GM13976 (cell line): ENCODE data around the gene KIF16B.

Source experiments
- DNase-seq: peaks from one replicate; pipeline ENCODE4 v3.0.0; 2012; ENCODE audit warnings: low spot score
- in situ Hi-C: fragments of 300-500 bp; cut with MboI; formaldehyde crosslinking; loops from one replicate; pipeline ENCODE4 v1.12.0; 2022; ENCODE audit warnings: low sequenced_read_pairs, mixed read lengths, inconsistent platforms; ENCODE audit not compliant: unreplicated experiment
- TF ChIP-seq, protein P1 (sequence below): IDR thresholded peaks from 2 replicates; pipeline ENCODE4 v1.5.1; 2012; ENCODE audit warnings: borderline replicate concordance, mild to moderate bottlenecking; ENCODE audit not compliant: insufficient read depth; ENCODE audit errors: extremely low read depth, missing control alignments, control extremely low read depth

KIF16B gene

DNA sequence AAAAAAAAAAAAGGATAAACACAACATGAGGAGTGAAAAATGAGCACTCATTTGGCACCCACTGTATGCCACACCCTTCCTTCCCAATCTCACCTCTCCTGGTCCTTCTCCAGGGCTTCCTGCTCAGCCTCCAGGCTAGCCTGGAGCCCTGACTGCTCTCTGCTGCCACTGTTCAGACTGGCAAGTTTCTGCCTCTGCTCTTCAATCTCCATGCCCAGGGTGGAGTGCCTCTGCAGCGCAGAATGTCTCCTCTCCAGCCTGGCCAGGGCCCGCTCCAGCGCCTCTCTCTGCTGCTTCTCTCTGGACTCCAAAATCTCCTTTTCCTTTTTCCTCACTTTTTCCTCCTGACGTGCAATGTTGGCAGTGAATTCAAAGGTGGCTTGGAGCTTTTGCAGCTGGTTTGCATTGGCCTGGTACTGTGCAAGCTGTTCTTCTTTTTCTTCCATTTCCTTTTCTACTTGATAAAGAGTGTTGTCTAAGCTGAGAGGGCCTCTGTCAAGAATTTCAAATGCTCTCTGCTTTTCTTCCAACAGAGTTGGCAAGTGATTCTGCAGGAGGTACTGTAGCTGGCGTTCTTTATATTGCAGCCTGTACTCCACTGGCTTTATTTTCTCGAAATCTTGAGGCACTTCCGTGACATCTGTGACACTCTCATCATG lies 194.4 kb downstream of the KIF16B start:
- in situ Hi-C loops = no loop called here
- no peak for DNase-seq
- TF ChIP-seq, protein P1, sequence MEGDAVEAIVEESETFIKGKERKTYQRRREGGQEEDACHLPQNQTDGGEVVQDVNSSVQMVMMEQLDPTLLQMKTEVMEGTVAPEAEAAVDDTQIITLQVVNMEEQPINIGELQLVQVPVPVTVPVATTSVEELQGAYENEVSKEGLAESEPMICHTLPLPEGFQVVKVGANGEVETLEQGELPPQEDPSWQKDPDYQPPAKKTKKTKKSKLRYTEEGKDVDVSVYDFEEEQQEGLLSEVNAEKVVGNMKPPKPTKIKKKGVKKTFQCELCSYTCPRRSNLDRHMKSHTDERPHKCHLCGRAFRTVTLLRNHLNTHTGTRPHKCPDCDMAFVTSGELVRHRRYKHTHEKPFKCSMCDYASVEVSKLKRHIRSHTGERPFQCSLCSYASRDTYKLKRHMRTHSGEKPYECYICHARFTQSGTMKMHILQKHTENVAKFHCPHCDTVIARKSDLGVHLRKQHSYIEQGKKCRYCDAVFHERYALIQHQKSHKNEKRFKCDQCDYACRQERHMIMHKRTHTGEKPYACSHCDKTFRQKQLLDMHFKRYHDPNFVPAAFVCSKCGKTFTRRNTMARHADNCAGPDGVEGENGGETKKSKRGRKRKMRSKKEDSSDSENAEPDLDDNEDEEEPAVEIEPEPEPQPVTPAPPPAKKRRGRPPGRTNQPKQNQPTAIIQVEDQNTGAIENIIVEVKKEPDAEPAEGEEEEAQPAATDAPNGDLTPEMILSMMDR = no peak

- TF ChIP-seq, protein P1 = no peak
- DNase-seq = no peak
- in situ Hi-C loops = no loop called here
Measured at GRCh38 chr20:16378122-16378521, 195.1 kb downstream of the KIF16B start.

DNA sequence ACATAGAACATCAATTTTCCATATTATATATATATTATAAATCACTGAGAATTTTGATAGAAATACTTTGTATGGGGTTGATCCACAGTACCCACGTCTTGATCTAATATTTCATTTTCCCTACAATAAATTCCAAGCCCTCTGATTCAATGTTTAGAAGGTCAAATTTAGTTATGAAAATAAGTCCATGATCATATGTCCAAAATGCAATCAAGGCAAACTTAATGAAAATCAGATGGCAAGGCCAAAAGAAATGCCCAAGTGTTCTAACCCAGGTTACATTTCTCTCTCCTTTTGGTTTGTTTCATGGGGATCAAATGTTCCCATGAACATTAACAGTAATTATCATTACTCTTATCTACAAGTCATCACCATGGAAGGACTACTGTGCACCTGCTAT lies 203.8 kb downstream of the KIF16B start:
- no peak for DNase-seq
- TF ChIP-seq, protein P1 = no peak

DNA sequence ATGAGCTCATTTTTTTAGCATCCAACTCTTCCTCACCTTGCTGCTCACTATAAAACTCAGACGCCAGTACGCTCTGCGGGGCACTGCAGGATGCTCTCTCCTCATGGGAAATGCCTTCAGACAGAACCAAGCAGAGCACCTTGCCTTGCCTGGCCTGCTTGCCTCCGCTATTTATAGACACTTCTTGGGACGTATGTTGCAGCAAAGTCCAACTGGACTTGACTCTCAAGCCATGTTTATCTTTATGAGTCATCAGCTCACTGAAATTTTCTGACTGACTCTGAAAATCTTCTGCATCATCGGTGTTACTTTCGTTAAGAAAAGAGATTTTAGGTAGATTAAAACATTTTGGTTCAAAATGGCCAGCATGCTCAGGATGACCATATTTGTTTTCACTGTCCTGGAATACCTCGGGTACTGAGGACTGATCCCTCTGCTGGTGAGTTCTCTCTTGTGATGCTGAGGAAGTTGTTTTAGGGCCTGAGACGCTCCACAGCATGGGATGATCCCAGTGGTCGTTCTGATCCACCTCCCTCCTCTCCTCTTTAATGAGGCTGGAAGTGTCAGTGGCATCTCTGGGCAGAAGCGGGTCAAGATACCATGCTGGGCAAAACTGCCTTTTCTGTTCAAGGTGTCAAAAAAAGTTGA lies 204.5 kb downstream of the KIF16B start:
- TF ChIP-seq, protein P1 = no peak
- in situ Hi-C loops = no loop called here
- no peak for DNase-seq

More for the DNA sequence above, 203.8 kb downstream of the KIF16B start:
- in situ Hi-C loops = no loop called here

DNA sequence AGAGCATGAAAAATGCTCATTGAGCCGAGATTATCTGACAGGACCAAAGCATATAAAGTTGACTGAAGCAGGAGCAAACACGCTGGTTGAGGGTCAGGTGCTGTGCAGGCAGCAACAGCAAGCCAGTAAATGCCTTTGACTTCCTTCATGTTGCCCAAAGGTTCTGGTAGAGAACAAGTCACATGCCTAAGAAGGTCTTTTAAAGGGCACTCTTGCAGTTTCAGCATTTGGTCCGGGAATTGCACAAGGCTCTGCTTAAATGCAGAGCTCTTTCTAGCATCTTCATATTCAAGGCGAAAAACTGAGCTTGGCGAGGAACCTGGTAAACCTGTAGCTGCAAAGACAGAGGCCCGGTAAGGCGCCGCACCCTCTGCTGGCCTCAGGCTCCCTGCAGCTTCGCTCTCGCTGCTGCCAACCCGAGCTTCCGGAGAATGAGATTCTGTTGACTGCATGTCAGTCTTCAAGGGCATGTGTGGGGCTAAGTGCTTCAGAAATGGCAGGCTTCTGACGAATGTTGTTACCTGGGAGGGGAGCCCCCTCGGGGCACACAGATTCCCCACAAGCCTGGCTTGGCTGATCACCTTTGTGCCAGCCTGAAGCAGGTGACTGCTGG lies 205.2 kb downstream of the KIF16B start:
- no peak for DNase-seq
- in situ Hi-C loops = no loop called here
- TF ChIP-seq, protein P1 = no peak

DNA sequence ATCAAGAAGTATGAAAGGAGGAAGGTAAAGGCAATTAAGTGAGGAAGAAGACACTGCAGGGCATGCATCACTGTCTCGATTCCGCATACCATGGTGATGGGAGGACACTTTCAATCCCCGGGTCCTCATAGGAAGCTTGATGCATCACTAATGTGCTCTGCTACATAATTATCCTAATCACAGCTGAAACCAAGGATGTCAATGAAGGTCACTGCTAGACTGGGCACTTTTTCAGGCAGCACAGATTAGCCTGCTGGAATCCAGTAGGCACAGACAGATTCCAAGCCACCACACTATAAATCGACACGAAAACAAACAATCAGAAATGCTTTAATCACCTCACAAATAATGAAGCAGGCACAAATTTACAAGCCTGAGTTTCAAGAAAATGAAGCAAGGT lies 206.7 kb downstream of the KIF16B start:
- TF ChIP-seq, protein P1 = no peak
- no peak for DNase-seq
- in situ Hi-C loops = no loop called here
